OCI-LY1 (cell line): ENCODE measurements around the gene CTH.

Source experiments
- H2AFZ ChIP-seq: fragments of 200-600 bp; sonication (generic), shearing (Covaris generic); 2 replicates; pipeline ENCODE4 v1.6.0; 2014; ENCODE audit warnings: antibody characterized with exemption, mild to moderate bottlenecking, low read length
- H3F3A ChIP-seq: fragments of 200-600 bp; sonication (generic), shearing (Covaris generic); 2 replicates; pipeline ENCODE4 v1.6.0; 2014; ENCODE audit warnings: mild to moderate bottlenecking, antibody characterized with exemption, low read length, moderate library complexity; ENCODE audit not compliant: insufficient read depth
- H3K27ac ChIP-seq: fragments of 200-600 bp; sonication (generic); 2 replicates; pipeline ENCODE4 v1.5.1; 2014; ENCODE audit warnings: low read length, mixed run types, mild to moderate bottlenecking, low read depth; ENCODE audit not compliant: poor library complexity, severe bottlenecking
- H3K27me3 ChIP-seq: fragments of 200-600 bp; sonication (generic); 2 replicates; pipeline ENCODE4 v1.6.0; 2014; ENCODE audit warnings: antibody characterized with exemption, mild to moderate bottlenecking, low read length, moderate library complexity; ENCODE audit not compliant: insufficient read depth
- H3K36me3 ChIP-seq: fragments of 200-600 bp; sonication (generic); 2 replicates; pipeline ENCODE4 v1.6.1; 2014; ENCODE audit warnings: mild to moderate bottlenecking, antibody characterized with exemption, low read length, moderate library complexity, mixed read lengths; ENCODE audit not compliant: insufficient read depth
- H3K4me1 ChIP-seq: fragments of 200-600 bp; sonication (generic); 2 replicates; pipeline ENCODE4 v1.5.1; 2014; ENCODE audit warnings: mild to moderate bottlenecking, low read length, moderate library complexity; ENCODE audit not compliant: insufficient read depth, severe bottlenecking
- H3K4me2 ChIP-seq: fragments of 200-600 bp; sonication (generic), shearing (Covaris generic); 2 replicates; pipeline ENCODE4 v1.6.1; 2014; ENCODE audit warnings: low read length
- H3K4me3 ChIP-seq: fragments of 200-600 bp; sonication (generic); 2 replicates; pipeline ENCODE4 v1.5.1; 2014; ENCODE audit warnings: low read length, low read depth, mild to moderate bottlenecking, mixed read lengths; ENCODE audit not compliant: poor library complexity, severe bottlenecking
- H3K79me2 ChIP-seq: fragments of 200-600 bp; shearing (Covaris generic); 2 replicates; pipeline ENCODE4 v1.6.1; 2016; ENCODE audit warnings: mixed run types, low read length, mixed read lengths; ENCODE audit not compliant: insufficient read depth
- H3K9ac ChIP-seq: fragments of 200-600 bp; sonication (generic), shearing (Covaris generic); 2 replicates; pipeline ENCODE4 v1.6.1; 2014; ENCODE audit warnings: mild to moderate bottlenecking, low read length, mixed read lengths
- H3K9me2 ChIP-seq: fragments of 200-600 bp; sonication (generic), shearing (Covaris generic); 2 replicates; pipeline ENCODE4 v1.6.1; 2014; ENCODE audit warnings: low read depth, mild to moderate bottlenecking, low read length, mixed read lengths
- H3K9me3 ChIP-seq: fragments of 200-600 bp; shearing (Covaris generic); 2 replicates; pipeline ENCODE4 v1.6.1; 2014; ENCODE audit warnings: low read length, mixed read lengths
- H4K20me1 ChIP-seq: fragments of 200-600 bp; sonication (generic), shearing (Covaris generic); 2 replicates; pipeline ENCODE4 v1.6.0; 2016; ENCODE audit warnings: mild to moderate bottlenecking, low read length; ENCODE audit not compliant: insufficient read depth
- EZH2 ChIP-seq: fragments of 200-600 bp; sonication (generic), shearing (Covaris generic); IDR thresholded peaks from 2 replicates; pipeline ENCODE4 v1.8.0; 2017; ENCODE audit warnings: borderline replicate concordance, mixed run types, mild to moderate bottlenecking, antibody characterized with exemption, low read length, moderate library complexity, mixed read lengths
- TF ChIP-seq, protein P1 (sequence below): fragments of 200-600 bp; sonication (generic), shearing (Covaris generic); IDR thresholded peaks from 2 replicates; pipeline ENCODE4 v1.5.1; 2017; ENCODE audit warnings: mild to moderate bottlenecking, antibody characterized with exemption, low read length, moderate library complexity, mixed read lengths

CTH gene

DNA sequence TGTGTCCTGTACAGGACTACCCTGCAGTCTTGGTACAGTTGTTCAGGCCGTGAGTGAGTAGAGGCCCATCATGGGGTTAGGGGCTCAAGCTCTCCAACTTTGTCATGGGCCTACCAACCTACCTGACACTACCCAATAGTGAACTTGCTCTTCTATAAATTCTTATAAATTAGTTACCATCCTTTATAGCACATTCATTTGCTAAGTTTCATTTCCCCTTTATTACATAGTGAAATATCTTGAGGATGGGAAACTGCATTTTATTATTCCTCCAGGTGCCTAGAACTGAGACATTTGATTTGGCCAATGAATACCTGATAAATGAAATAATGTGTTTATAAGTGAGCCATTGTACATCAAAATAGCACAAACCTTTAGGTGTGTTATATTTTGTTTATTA, 9.1 kb upstream of the CTH start:
- Histone ChIP-seq H3K9ac (no peak overlapping the region), H3K79me2 (no peaks in the 10 kb centered on the region), H2AFZ (no peak overlapping the region), H3K27ac (no peak overlapping the region), H3K4me3 (no peak overlapping the region), H3K4me2 (no peak overlapping the region), H3K36me3 (no peaks in the 10 kb centered on the region), H4K20me1 (no peaks in the 10 kb centered on the region), H3K27me3 (no peaks in the 10 kb centered on the region), H3K9me2 (no peaks in the 10 kb centered on the region), H3K9me3 (no peaks in the 10 kb centered on the region), H3K4me1 (no peaks in the 10 kb centered on the region), H3F3A (no peaks in the 10 kb centered on the region)
- TF ChIP-seq EZH2 = no peak
- TF ChIP-seq, protein P1, sequence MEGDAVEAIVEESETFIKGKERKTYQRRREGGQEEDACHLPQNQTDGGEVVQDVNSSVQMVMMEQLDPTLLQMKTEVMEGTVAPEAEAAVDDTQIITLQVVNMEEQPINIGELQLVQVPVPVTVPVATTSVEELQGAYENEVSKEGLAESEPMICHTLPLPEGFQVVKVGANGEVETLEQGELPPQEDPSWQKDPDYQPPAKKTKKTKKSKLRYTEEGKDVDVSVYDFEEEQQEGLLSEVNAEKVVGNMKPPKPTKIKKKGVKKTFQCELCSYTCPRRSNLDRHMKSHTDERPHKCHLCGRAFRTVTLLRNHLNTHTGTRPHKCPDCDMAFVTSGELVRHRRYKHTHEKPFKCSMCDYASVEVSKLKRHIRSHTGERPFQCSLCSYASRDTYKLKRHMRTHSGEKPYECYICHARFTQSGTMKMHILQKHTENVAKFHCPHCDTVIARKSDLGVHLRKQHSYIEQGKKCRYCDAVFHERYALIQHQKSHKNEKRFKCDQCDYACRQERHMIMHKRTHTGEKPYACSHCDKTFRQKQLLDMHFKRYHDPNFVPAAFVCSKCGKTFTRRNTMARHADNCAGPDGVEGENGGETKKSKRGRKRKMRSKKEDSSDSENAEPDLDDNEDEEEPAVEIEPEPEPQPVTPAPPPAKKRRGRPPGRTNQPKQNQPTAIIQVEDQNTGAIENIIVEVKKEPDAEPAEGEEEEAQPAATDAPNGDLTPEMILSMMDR = no peak

GRCh38 chr1:70403759-70404158, 7.3 kb upstream of the CTH start:
- no peak overlapping the region for H3K4me2 ChIP-seq
- no peaks in the 10 kb centered on the region for H3K9me3 ChIP-seq
- no peaks in the 10 kb centered on the region for H3K36me3 ChIP-seq
- no peaks in the 10 kb centered on the region for H3K79me2 ChIP-seq
- no peak overlapping the region for H2AFZ ChIP-seq
- no peaks in the 10 kb centered on the region for H4K20me1 ChIP-seq
- no peaks in the 10 kb centered on the region for H3K9me2 ChIP-seq
- H3F3A ChIP-seq = no peaks in the 10 kb centered on the region
- H3K4me1 ChIP-seq = no peaks in the 10 kb centered on the region
- no peak overlapping the region for H3K4me3 ChIP-seq
- no peaks in the 10 kb centered on the region for H3K27me3 ChIP-seq
- no peak overlapping the region for H3K9ac ChIP-seq
- no peak overlapping the region for H3K27ac ChIP-seq
- TF ChIP-seq, protein P1 = no peak
- no peak for TF ChIP-seq EZH2

GRCh38 chr1:70405780-70406416, 5.2 kb upstream of the CTH start:
- Histone ChIP-seq H3K27ac (no peak overlapping the region), H3K4me2 (no peak overlapping the region), H3K9ac (no peak overlapping the region), H3F3A (no peaks in the 10 kb centered on the region), H3K27me3 (no peaks in the 10 kb centered on the region), H3K9me3 (no peaks in the 10 kb centered on the region), H3K36me3 (no peaks in the 10 kb centered on the region), H3K79me2 (no peaks in the 10 kb centered on the region), H3K4me1 (peaks cover 7% of the 10 kb centered on the region), H3K4me3 (no peak overlapping the region), H3K9me2 (no peaks in the 10 kb centered on the region), H4K20me1 (no peaks in the 10 kb centered on the region), H2AFZ (no peak overlapping the region)
- no peak for TF ChIP-seq EZH2

- no peaks in the 10 kb centered on the region for H3F3A ChIP-seq
- H2AFZ ChIP-seq = no peak overlapping the region
- H3K27me3 ChIP-seq = no peaks in the 10 kb centered on the region
- H4K20me1 ChIP-seq = no peaks in the 10 kb centered on the region
- H3K9me2 ChIP-seq = no peaks in the 10 kb centered on the region
- TF ChIP-seq, protein P1 = no peak
- TF ChIP-seq EZH2 = no peak
- no peaks in the 10 kb centered on the region for H3K9me3 ChIP-seq
- no peaks in the 10 kb centered on the region for H3K36me3 ChIP-seq
- H3K9ac ChIP-seq = no peak overlapping the region
- H3K4me2 ChIP-seq = no peak overlapping the region
- no peak overlapping the region for H3K27ac ChIP-seq
- H3K4me3 ChIP-seq = no peak overlapping the region
- H3K79me2 ChIP-seq = no peaks in the 10 kb centered on the region
- H3K4me1 ChIP-seq = peaks cover 24% of the 10 kb centered on the region
Measured at GRCh38 chr1:70409136-70409535, 1.9 kb upstream of the CTH start.
